HEK293 (cell line): ENCODE results near the gene CSNK1A1.

ENCODE experiments used
- ATF2 ChIP-seq: fragments of 450-650 bp; formaldehyde crosslinking; IDR thresholded peaks from 2 replicates; pipeline ENCODE4 v1.5.1; 2016; ENCODE audit warnings: missing biosample characterization, missing genetic modification characterization, low read depth
- INSM2 ChIP-seq: fragments of 450-650 bp; formaldehyde crosslinking; IDR thresholded peaks from 2 replicates; pipeline ENCODE4 v1.5.1; 2016; ENCODE audit warnings: missing biosample characterization, missing genetic modification characterization
- KLF7 ChIP-seq: fragments of 450-650 bp; formaldehyde crosslinking; IDR thresholded peaks from 2 replicates; pipeline ENCODE4 v1.5.1; 2016; ENCODE audit warnings: missing biosample characterization, missing genetic modification characterization, borderline replicate concordance
- KLF8 ChIP-seq: fragments of 450-650 bp; formaldehyde crosslinking; IDR thresholded peaks from 2 replicates; pipeline ENCODE4 v1.5.1; 2016; ENCODE audit warnings: missing biosample characterization, missing genetic modification characterization
- PRDM10 ChIP-seq: fragments of 450-650 bp; formaldehyde crosslinking; IDR thresholded peaks from 2 replicates; pipeline ENCODE4 v1.5.1; 2016; ENCODE audit warnings: missing biosample characterization, missing genetic modification characterization
- TRIM28 ChIP-seq: IDR thresholded peaks from 2 replicates; pipeline ENCODE4 v1.6.1; 2011; ENCODE audit warnings: low read length, control low read depth, borderline replicate concordance
- WT1 ChIP-seq: fragments of 450-650 bp; formaldehyde crosslinking; IDR thresholded peaks from 2 replicates; pipeline ENCODE4 v1.5.1; 2016; ENCODE audit warnings: missing biosample characterization, missing genetic modification characterization
- ZBTB17 ChIP-seq: fragments of 450-650 bp; formaldehyde crosslinking; IDR thresholded peaks from 2 replicates; pipeline ENCODE4 v1.5.1; 2016; ENCODE audit warnings: missing biosample characterization, missing genetic modification characterization
- ZBTB44 ChIP-seq: fragments of 450-650 bp; IDR thresholded peaks from 2 replicates; pipeline ENCODE4 v1.5.1; 2018; ENCODE audit warnings: missing biosample characterization, mild to moderate bottlenecking, missing genetic modification characterization
- ZBTB48 ChIP-seq: fragments of 450-650 bp; formaldehyde crosslinking; IDR thresholded peaks from 2 replicates; pipeline ENCODE4 v1.5.1; 2016; ENCODE audit warnings: missing biosample characterization, missing genetic modification characterization
- ZIC2 ChIP-seq: fragments of 450-650 bp; formaldehyde crosslinking; IDR thresholded peaks from 2 replicates; pipeline ENCODE4 v1.5.1; 2016; ENCODE audit warnings: missing biosample characterization, missing genetic modification characterization
- ZNF112 ChIP-seq: fragments of 450-650 bp; formaldehyde crosslinking; IDR thresholded peaks from 2 replicates; pipeline ENCODE4 v1.5.0; 2017; ENCODE audit warnings: missing biosample characterization, missing genetic modification characterization
- ZNF133 ChIP-seq: fragments of 450-650 bp; formaldehyde crosslinking; IDR thresholded peaks from 2 replicates; pipeline ENCODE4 v1.5.1; 2016; ENCODE audit warnings: missing biosample characterization, missing genetic modification characterization
- ZNF16 ChIP-seq: fragments of 450-650 bp; formaldehyde crosslinking; IDR thresholded peaks from 2 replicates; pipeline ENCODE4 v1.5.1; 2016; ENCODE audit warnings: low read depth, missing biosample characterization, missing genetic modification characterization
- ZNF18 ChIP-seq: fragments of 450-650 bp; formaldehyde crosslinking; IDR thresholded peaks from 2 replicates; pipeline ENCODE4 v1.5.1; 2016; ENCODE audit warnings: missing biosample characterization, missing genetic modification characterization
- ZNF26 ChIP-seq: fragments of 450-650 bp; formaldehyde crosslinking; IDR thresholded peaks from 2 replicates; pipeline ENCODE4 v1.5.1; 2016; ENCODE audit warnings: missing biosample characterization, missing genetic modification characterization
- ZNF274 ChIP-seq, 2 experiments: fragments of 200-500 bp in 1 of 2; fragments of 450-650 bp in 1 of 2; sonication (Bioruptor generic) in 1 of 2; formaldehyde crosslinking in 1 of 2; IDR thresholded peaks; 2 replicates each; pipeline versions ENCODE4 v1.5.1 to v1.6.1; 2014 to 2016; ENCODE audit warnings: borderline replicate concordance in 1 of 2, inconsistent platforms in 1 of 2, low read length in 1 of 2, missing biosample characterization in 1 of 2, missing genetic modification characterization in 1 of 2
- ZNF473 ChIP-seq: fragments of 450-650 bp; formaldehyde crosslinking; IDR thresholded peaks from 2 replicates; pipeline ENCODE4 v1.5.1; 2017; ENCODE audit warnings: missing biosample characterization, missing genetic modification characterization
- ZNF501 ChIP-seq: fragments of 450-650 bp; formaldehyde crosslinking; IDR thresholded peaks from 2 replicates; pipeline ENCODE4 v1.5.1; 2016; ENCODE audit warnings: missing biosample characterization, missing genetic modification characterization
- ZNF561 ChIP-seq: fragments of 450-650 bp; IDR thresholded peaks from 2 replicates; pipeline ENCODE4 v1.5.1; 2018; ENCODE audit warnings: missing biosample characterization, missing genetic modification characterization, borderline replicate concordance
- ZNF580 ChIP-seq: fragments of 450-650 bp; formaldehyde crosslinking; IDR thresholded peaks from 2 replicates; pipeline ENCODE4 v1.5.1; 2016; ENCODE audit warnings: missing biosample characterization, missing genetic modification characterization
- ZNF596 ChIP-seq: fragments of 450-650 bp; IDR thresholded peaks from 2 replicates; pipeline ENCODE4 v1.5.0; 2018; ENCODE audit warnings: missing biosample characterization, mild to moderate bottlenecking, missing genetic modification characterization, moderate library complexity
- ZNF600 ChIP-seq: fragments of 450-650 bp; formaldehyde crosslinking; IDR thresholded peaks from 2 replicates; pipeline ENCODE4 v1.5.1; 2016; ENCODE audit warnings: missing biosample characterization, missing genetic modification characterization
- ZNF629 ChIP-seq: fragments of 450-650 bp; formaldehyde crosslinking; IDR thresholded peaks from 2 replicates; pipeline ENCODE4 v1.5.1; 2017; ENCODE audit warnings: missing biosample characterization, missing genetic modification characterization
- ZNF654 ChIP-seq: fragments of 450-650 bp; formaldehyde crosslinking; IDR thresholded peaks from 2 replicates; pipeline ENCODE4 v1.5.1; 2016; ENCODE audit warnings: low read depth, missing biosample characterization, missing genetic modification characterization
- ZNF777 ChIP-seq: fragments of 450-650 bp; formaldehyde crosslinking; IDR thresholded peaks from 2 replicates; pipeline ENCODE4 v1.5.1; 2017; ENCODE audit warnings: missing biosample characterization, missing genetic modification characterization, borderline replicate concordance
- ZSCAN30 ChIP-seq: fragments of 450-650 bp; IDR thresholded peaks from 2 replicates; pipeline ENCODE4 v1.5.1; 2018; ENCODE audit warnings: missing biosample characterization, mild to moderate bottlenecking, missing genetic modification characterization, moderate library complexity

Gene CSNK1A1

GRCh38 chr5:149485655-149486615 lies 65.3 kb downstream of the CSNK1A1 start (continued):
- TF ChIP-seq ZNF16 (tag by site-specific recombination) (no peak), INSM2 (no peak), ZIC2 (tag by site-specific recombination) (no peak), ZSCAN30 (no peak), KLF7 (tag by site-specific recombination) (no peak), ZNF777 (tag by site-specific recombination) (no peak), ZNF473 (no peak), KLF8 (tag by site-specific recombination) (no peak; the same call in 1 of the 2 replicates), ZBTB44 (tag by site-specific recombination) (peak; percentile 86), ZNF133 (tag by site-specific recombination) (no peak), ZBTB17 (tag by site-specific recombination) (peak; percentile 73), ZNF596 (tag by site-specific recombination) (no peak), TRIM28 (no peak), ZNF26 (tag by site-specific recombination) (no peak), ZBTB48 (no peak; the same call in 1 of the 2 replicates), ZNF112 (tag by site-specific recombination) (no peak), ZNF561 (tag by site-specific recombination) (no peak), PRDM10 (tag by site-specific recombination) (peak; percentile 53), ZNF654 (tag by site-specific recombination) (no peak), ZNF580 (no peak), WT1 (tag by site-specific recombination) (no peak), ATF2 (no peak), ZNF600 (peak; percentile 87), ZNF629 (tag by site-specific recombination) (peak; percentile 90), ZNF274 (IDR thresholded peaks at IDR 0.05; ENCODE audit: low read length) (no peak), ZNF274 (tag by site-specific recombination; IDR thresholded peaks at IDR 0.05; ENCODE audit: borderline replicate concordance) (no peak), ZNF18 (no peak), ZNF501 (tag by site-specific recombination) (peak; percentile 66)
